IMR-90 (cell line): Measurements from ENCODE around the gene WBP2. TPM values are rescaled to one million over a fixed set of nuclear protein-coding genes. Genes with fewer than 3 reads are reported as not detected.

Experiments used
- ATAC-seq: fragments of 200-7000 bp; cut with Tn5 transposase; 2 replicates; pipeline ENCODE4 v1.9.1; 2020; ENCODE audit warnings: low read depth, mild to moderate bottlenecking, moderate library complexity
- BruUV-seq: library from RNA; stranded (reverse); fragments of 400-500 nt; replicated peaks from 2 replicates; lab custom pipeline; 2021; lab: Mats Ljungman, UMichigan
- CTCF ChIA-PET: fragments of 300-600 bp; formaldehyde crosslinking; extraction: SDS; loops from one replicate; lab custom pipeline; 2021; ENCODE audit warnings: antibody characterized with exemption; lab: Yijun Ruan, JAX
- POLR2A ChIA-PET: fragments of 300-600 bp; sonication (Branson Sonifier 250); formaldehyde crosslinking; loops from one replicate; lab custom pipeline; 2022; ENCODE audit warnings: antibody characterized with exemption; ENCODE audit not compliant: unreplicated experiment; lab: Charles Lee
- DNase-seq: peaks from one replicate; pipeline ENCODE4 v3.0.0; 2013
- H2AFZ ChIP-seq: replicated peaks from 2 replicates; pipeline ENCODE3; 2013; ENCODE audit warnings: low read length, mild to moderate bottlenecking; ENCODE audit not compliant: poor library complexity
- H2AK5ac ChIP-seq: 2 replicates; pipeline ENCODE4 v1.6.1; 2013; ENCODE audit warnings: low read depth, low read length, inconsistent platforms
- H2AK9ac ChIP-seq: replicated peaks from 2 replicates; pipeline ENCODE3; 2013; ENCODE audit warnings: mild to moderate bottlenecking, low read depth, low read length, moderate library complexity; ENCODE audit not compliant: poor library complexity
- H2BK120ac ChIP-seq: 2 replicates; pipeline ENCODE4 v1.6.1; 2013; ENCODE audit warnings: low read depth, low read length, inconsistent platforms
- H2BK15ac ChIP-seq: 3 replicates; pipeline ENCODE4 v1.6.1; 2013; ENCODE audit warnings: low read depth, low read length, inconsistent platforms
- H2BK20ac ChIP-seq: 2 replicates; pipeline ENCODE4 v1.6.1; 2013; ENCODE audit warnings: low read depth, mild to moderate bottlenecking, inconsistent platforms, low read length, moderate library complexity
- H2BK5ac ChIP-seq: 2 replicates; pipeline ENCODE4 v1.6.1; 2013; ENCODE audit warnings: mild to moderate bottlenecking, low read depth, low read length, inconsistent platforms; ENCODE audit not compliant: poor library complexity, severe bottlenecking
- H3K14ac ChIP-seq: replicated peaks from 2 replicates; pipeline ENCODE4 v1.6.1; 2013; ENCODE audit warnings: low read depth, low read length, inconsistent platforms
- H3K18ac ChIP-seq: 2 replicates; pipeline ENCODE4 v1.6.1; 2013; ENCODE audit warnings: low read depth, low read length, control low read depth
- H3K23ac ChIP-seq: 2 replicates; pipeline ENCODE4 v1.6.1; 2013; ENCODE audit warnings: low read depth, low read length, inconsistent platforms
- H3K27ac ChIP-seq: 2 replicates; pipeline ENCODE4 v1.5.1; 2013; ENCODE audit warnings: mild to moderate bottlenecking, control low read depth, low read length; ENCODE audit not compliant: insufficient read depth
- H3K27me3 ChIP-seq: 2 replicates; pipeline ENCODE4 v1.6.1; 2013; ENCODE audit warnings: low read length; ENCODE audit not compliant: control insufficient read depth, insufficient read depth
- H3K36me3 ChIP-seq: 2 replicates; pipeline ENCODE4 v1.6.1; 2013; ENCODE audit warnings: low read length, mixed read lengths; ENCODE audit not compliant: control insufficient read depth, insufficient read depth
- H3K4ac ChIP-seq: 2 replicates; pipeline ENCODE4 v1.6.1; 2013; ENCODE audit warnings: low read depth, low read length, inconsistent platforms
- H3K4me1 ChIP-seq: 2 replicates; pipeline ENCODE4 v1.6.1; 2013; ENCODE audit warnings: low read length, mixed read lengths; ENCODE audit not compliant: control insufficient read depth, insufficient read depth
- H3K4me2 ChIP-seq: 2 replicates; pipeline ENCODE4 v1.6.1; 2013; ENCODE audit warnings: low read depth, mild to moderate bottlenecking, control low read depth, low read length, moderate library complexity
- H3K4me3 ChIP-seq: 2 replicates; pipeline ENCODE4 v1.5.1; 2013; ENCODE audit warnings: low read depth, mild to moderate bottlenecking, control low read depth, low read length, moderate library complexity; ENCODE audit not compliant: insufficient read depth
- H3K56ac ChIP-seq: 2 replicates; pipeline ENCODE4 v1.6.1; 2013; ENCODE audit warnings: low read length, inconsistent platforms; ENCODE audit not compliant: insufficient read depth; ENCODE audit errors: extremely low read depth
- H3K79me1 ChIP-seq, 2 experiments: 2 replicates each; pipeline ENCODE4 v1.6.1; 2013; ENCODE audit warnings: low read length in 2 of 2, inconsistent platforms in 1 of 2, low read depth in 1 of 2
- H3K9ac ChIP-seq: 2 replicates; pipeline ENCODE4 v1.6.1; 2013; ENCODE audit warnings: low read depth, low read length, control low read depth
- H3K9me1 ChIP-seq: 2 replicates; pipeline ENCODE4 v1.6.1; 2013; ENCODE audit warnings: low read length, inconsistent platforms; ENCODE audit not compliant: insufficient read depth
- H3K9me3 ChIP-seq: 2 replicates; pipeline ENCODE4 v1.6.1; 2013; ENCODE audit warnings: low read length; ENCODE audit not compliant: control insufficient read depth, insufficient read depth
- H4K20me1 ChIP-seq: 2 replicates; pipeline ENCODE4 v1.6.1; 2013; ENCODE audit warnings: low read length, inconsistent platforms; ENCODE audit not compliant: insufficient read depth
- H4K5ac ChIP-seq: 2 replicates; pipeline ENCODE4 v1.6.1; 2013; ENCODE audit warnings: mild to moderate bottlenecking, low read depth, low read length, control low read depth
- H4K8ac ChIP-seq, 2 experiments: 2 replicates each; pipeline ENCODE4 v1.6.1; 2013; ENCODE audit warnings: low read depth in 2 of 2, low read length in 2 of 2, control low read depth in 1 of 2, inconsistent platforms in 1 of 2
- H4K91ac ChIP-seq: 2 replicates; pipeline ENCODE4 v1.6.1; 2013; ENCODE audit warnings: low read depth, low read length, inconsistent platforms; ENCODE audit not compliant: insufficient read depth
- FOS ChIP-seq: fragments of 150-350 bp; IDR thresholded peaks from 2 replicates; pipeline ENCODE4 v1.6.1; 2016; ENCODE audit warnings: low read depth, low read length
- MAZ ChIP-seq: IDR thresholded peaks from 2 replicates; pipeline ENCODE4 v1.6.1; 2012; ENCODE audit warnings: low read depth, mild to moderate bottlenecking, low read length, improper control_type of control experiment, moderate library complexity, borderline replicate concordance
- NFE2L2 ChIP-seq: fragments of 150-350 bp; IDR thresholded peaks from 2 replicates; pipeline ENCODE4 v1.6.1; 2016; ENCODE audit warnings: low read depth, mild to moderate bottlenecking, low read length
- RAD21 ChIP-seq: IDR thresholded peaks from 2 replicates; pipeline ENCODE4 v1.6.1; 2012; ENCODE audit warnings: low read length, improper control_type of control experiment
- SMC3 ChIP-seq: fragments of 150-350 bp; IDR thresholded peaks from 2 replicates; pipeline ENCODE4 v1.6.1; 2016; ENCODE audit warnings: low read depth, mild to moderate bottlenecking, antibody characterized with exemption, low read length, moderate library complexity
- USF2 ChIP-seq: fragments of 150-350 bp; IDR thresholded peaks from 2 replicates; pipeline ENCODE4 v1.6.1; 2017; ENCODE audit warnings: mild to moderate bottlenecking, antibody characterized with exemption, low read length, low read depth
- whole genome bisulfite sequencing, 2 experiments: methylation state at CpG; one replicate each; pipeline versions ENCODE4 v1.1.5 to v1.1.7; 2013; ENCODE audit warnings: missing lambda C conversion rate in 2 of 2; ENCODE audit not compliant: insufficient read length in 1 of 2; ENCODE audit errors: extremely low coverage in 2 of 2; 5-methylcytosine and 5-hydroxymethylcytosine counted together
- dilution Hi-C: fragments of 300-500 bp; cut with HindIII; formaldehyde crosslinking; loops from one replicate; pipeline ENCODE4 v1.14.3; 2018; ENCODE audit warnings: low sequenced_read_pairs; ENCODE audit not compliant: unreplicated experiment
- in situ Hi-C: fragments of 300-500 bp; cut with MboI; formaldehyde crosslinking; loops from 3 replicates; pipeline ENCODE4 v1.14.3; 2019; ENCODE audit warnings: low sequenced_read_pairs, inconsistent platforms, mixed read lengths
- intact Hi-C: fragments of 100-400 bp; cut with micrococcal nuclease; formaldehyde crosslinking; loops from 2 replicates; pipeline ENCODE4 v1.10.0; 2022
- polyA plus RNA-seq, 3 experiments: library from polyadenylated mRNA; depleted of rRNA; stranded (reverse); fragments of >200 nt; gene quantifications; 2 replicates each; pipeline ENCODE4 v1.2.3, GENCODE V29; 2012; ENCODE audit warnings: low replicate concordance in 1 of 3
- total RNA-seq: library from RNA; depleted of rRNA; stranded (reverse); fragments of >200 nt; gene quantifications from 2 replicates; pipeline ENCODE4 v1.2.3, GENCODE V29; 2012
- TF ChIP-seq, protein P1 (sequence below): conservative IDR thresholded peaks from 2 replicates; pipeline ENCODE4 v1.5.1; 2012; ENCODE audit warnings: mild to moderate bottlenecking, low read depth, low read length, improper control_type of control experiment

Gene WBP2
- total and polyA plus RNA-seq, 2 of the 4 experiments (the other 2 are of a cell fraction): 9.0 to 35.5 TPM

GRCh38 chr17:75864448-75864871, 9.3 kb upstream of the WBP2 start:
- dilution Hi-C loops (no loop called here), in situ Hi-C loops (no loop called here), intact Hi-C loops (no loop called here)
- Histone ChIP-seq H3K23ac (no peak overlapping the region; the same call in 1 of the 2 replicates), H3K4me3 (no peak overlapping the region), H3K14ac (peak overlapping the region; percentile 71; the same call in 1 of the 2 replicates), H2AK9ac (peak overlapping the region; percentile 2), H3K9me1 (0 out of 2 replicates have a peak, but pooled peaks cover 7% of the 10 kb centered on the region), H4K5ac (no peak overlapping the region), H2AFZ (peak overlapping the region; percentile 14), H3K9me3 (no peaks in the 10 kb centered on the region), H3K27ac (peak overlapping the region; percentile 39), H3K4me2 (peak overlapping the region; percentile 47), H3K36me3 (no peaks in the 10 kb centered on the region), H3K27me3 (no peaks in the 10 kb centered on the region), H2BK5ac (no peak overlapping the region), H2BK15ac (peak overlapping the region; percentile 29; the same call in 1 of the 3 replicates), H4K20me1 (no peaks in the 10 kb centered on the region), H3K79me1 (peaks cover 0 to under 1% of the 10 kb centered on the region in 2 experiments; a peak in 1 of 4 replicates), H4K8ac (peak overlapping the region; percentile 17 to 23; a peak in 3 of 4 replicates), H2BK20ac (peak overlapping the region; percentile 47; the same call in 1 of the 2 replicates), H3K4me1 (peaks cover 12% of the 10 kb centered on the region), H3K4ac (peak overlapping the region; percentile 78), H2AK5ac (peak overlapping the region; percentile 20), H2BK120ac (peak overlapping the region; percentile 23; the same call in 1 of the 2 replicates), H3K9ac (no peak overlapping the region), H3K18ac (no peak overlapping the region), H3K56ac (no peak overlapping the region), H4K91ac (no peak overlapping the region)
- TF ChIP-seq USF2 (no peak), MAZ (peak; percentile 8; the same call in 1 of the 2 replicates), RAD21 (peak; percentile 2; the same call in 1 of the 2 replicates), NFE2L2 (no peak), FOS (no peak), SMC3 (no peak; the same call in 1 of the 2 replicates)
- TF ChIP-seq, protein P1, sequence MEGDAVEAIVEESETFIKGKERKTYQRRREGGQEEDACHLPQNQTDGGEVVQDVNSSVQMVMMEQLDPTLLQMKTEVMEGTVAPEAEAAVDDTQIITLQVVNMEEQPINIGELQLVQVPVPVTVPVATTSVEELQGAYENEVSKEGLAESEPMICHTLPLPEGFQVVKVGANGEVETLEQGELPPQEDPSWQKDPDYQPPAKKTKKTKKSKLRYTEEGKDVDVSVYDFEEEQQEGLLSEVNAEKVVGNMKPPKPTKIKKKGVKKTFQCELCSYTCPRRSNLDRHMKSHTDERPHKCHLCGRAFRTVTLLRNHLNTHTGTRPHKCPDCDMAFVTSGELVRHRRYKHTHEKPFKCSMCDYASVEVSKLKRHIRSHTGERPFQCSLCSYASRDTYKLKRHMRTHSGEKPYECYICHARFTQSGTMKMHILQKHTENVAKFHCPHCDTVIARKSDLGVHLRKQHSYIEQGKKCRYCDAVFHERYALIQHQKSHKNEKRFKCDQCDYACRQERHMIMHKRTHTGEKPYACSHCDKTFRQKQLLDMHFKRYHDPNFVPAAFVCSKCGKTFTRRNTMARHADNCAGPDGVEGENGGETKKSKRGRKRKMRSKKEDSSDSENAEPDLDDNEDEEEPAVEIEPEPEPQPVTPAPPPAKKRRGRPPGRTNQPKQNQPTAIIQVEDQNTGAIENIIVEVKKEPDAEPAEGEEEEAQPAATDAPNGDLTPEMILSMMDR: no peak
- CTCF ChIA-PET: interaction anchor here (0.6 kb wide), 1 partner anchor 61 kb away, joined by 5 read pairs; no protein-coding TSS in a partner anchor
- 11% methylated on average over 3 of the region's 8 CpGs; no CpG with 5 or more reads in 1 of the 2 experiments for WGBS, 2 experiments
- DNase-seq (peak; percentile 92), ATAC-seq (peak; percentile 83)
- BruUV-seq: no TSS peak
- POLR2A ChIA-PET: interaction anchor here (0.6 to 1.0 kb wide), 3 partner anchors 9 to 88 kb away, joined by 3 to 13 read pairs (median 3); partner anchors contain the start of gene WBP2
